ENCODE measurements around the gene RASA3.

RASA3 gene

DNA sequence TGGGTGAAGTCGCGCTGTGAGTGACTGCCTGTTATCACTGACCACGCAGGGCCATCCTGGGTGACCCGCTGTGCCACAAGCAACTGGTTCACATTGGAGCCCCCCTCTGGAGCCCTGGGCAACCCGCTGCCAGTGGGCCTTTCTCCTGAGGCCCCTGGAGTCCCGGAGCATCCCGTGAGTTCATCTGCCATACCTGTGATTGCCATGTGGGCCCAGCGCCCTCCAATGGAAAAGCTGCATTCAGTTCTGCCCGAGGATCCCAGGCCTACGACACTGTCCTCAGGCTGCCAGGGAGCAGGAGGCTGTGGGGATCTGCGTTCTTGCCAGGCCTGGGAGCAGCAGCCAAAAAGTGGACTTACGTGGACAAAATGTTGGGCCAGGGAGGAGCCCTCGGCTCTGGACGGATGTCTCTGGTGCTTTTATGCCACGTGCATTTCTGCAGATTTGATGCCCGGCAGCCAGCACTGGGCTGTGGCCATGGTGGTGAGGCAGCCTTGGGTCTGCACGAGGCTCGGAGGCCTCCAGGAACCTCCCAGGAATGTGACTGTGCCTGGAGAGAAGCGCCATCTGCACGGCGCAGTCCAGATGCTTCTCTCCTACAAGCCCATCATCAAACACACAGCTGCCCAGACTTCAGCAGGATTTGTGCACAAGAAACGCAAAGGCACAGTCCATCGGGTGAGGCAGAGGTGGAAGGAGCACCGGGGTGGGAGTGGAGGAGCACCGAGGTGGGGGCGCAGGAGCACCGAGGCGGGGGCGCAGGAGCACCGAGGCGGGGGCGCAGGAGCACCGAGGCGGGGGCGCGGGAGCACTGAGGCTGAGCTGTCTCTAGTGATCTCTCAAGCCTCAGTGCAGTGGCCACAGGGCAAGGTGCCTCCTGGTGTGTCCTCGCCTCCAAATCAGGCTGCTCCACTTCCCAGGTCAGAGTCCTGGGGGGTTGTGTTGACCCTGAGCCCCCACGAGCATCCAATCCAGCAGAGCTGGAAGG, 202.5 kb downstream of the RASA3 start:
- no peak for DNase-seq

- no peak for DNase-seq
These were observed 203.5 kb downstream of the RASA3 start for GRCh38 chr13:113928685-113929627.
